Sigmoid colon (tissue), 7 donors: Measurements from ENCODE around the gene KSR1. TPM values are rescaled to one million over a fixed set of nuclear protein-coding genes. Genes with fewer than 3 reads are reported as not detected.

Source experiments
- DNase-seq: peaks from one replicate; pipeline ENCODE4 v3.0.0-alpha.2; 2019
- H3K27ac ChIP-seq, 4 donors: fragments of 200-600 bp; sonication (generic); one replicate each; pipeline ENCODE4 v1.5.1; 2016 to 2019; ENCODE audit warnings: mild to moderate bottlenecking in 1 of 4
- H3K27me3 ChIP-seq, 3 donors: fragments of 200-600 bp; sonication (generic); one replicate each; pipeline ENCODE4 v1.5.1; 2019; ENCODE audit warnings: mild to moderate bottlenecking in 1 of 3
- H3K36me3 ChIP-seq, 4 donors: fragments of 200-600 bp; sonication (generic); one replicate each; pipeline ENCODE4 v1.5.1; 2016 to 2019
- H3K4me1 ChIP-seq, 4 donors: fragments of 200-600 bp; sonication (generic); one replicate each; pipeline ENCODE4 v1.5.1; 2017 to 2019
- H3K4me3 ChIP-seq, 4 donors: fragments of 200-600 bp; sonication (generic); one replicate each; pipeline ENCODE4 v1.5.1; 2017 to 2019; ENCODE audit warnings: mild to moderate bottlenecking in 2 of 4, moderate library complexity in 1 of 4
- H3K9me3 ChIP-seq, 4 donors: fragments of 200-600 bp in 3 of 4; sonication (generic) in 3 of 4; one replicate each; pipeline versions ENCODE4 v1.5.1 to v1.6.1; 2013 to 2019
- CTCF ChIP-seq, 4 experiments: fragments of 450-650 bp in 3 of 4; fragments of 200-600 bp in 1 of 4; IDR thresholded peaks; one replicate each; pipeline ENCODE4 v1.5.1; 2016 to 2019; ENCODE audit warnings: antibody characterized with exemption in 4 of 4, mild to moderate bottlenecking in 3 of 4, moderate library complexity in 2 of 4
- EP300 ChIP-seq, 4 donors: sonication (generic); formaldehyde crosslinking; IDR thresholded peaks; one replicate each; pipeline ENCODE4 v1.6.1; 2017; ENCODE audit warnings: antibody characterized with exemption in 4 of 4
- POLR2A ChIP-seq, 2 donors: fragments of 450-650 bp; IDR thresholded peaks; one replicate each; pipeline ENCODE4 v1.6.1; 2016; ENCODE audit warnings: antibody characterized with exemption in 2 of 2, mild to moderate bottlenecking in 2 of 2, moderate library complexity in 2 of 2
- POLR2AphosphoS5 ChIP-seq, 4 donors: sonication (generic); formaldehyde crosslinking; IDR thresholded peaks; one replicate each; pipeline ENCODE4 v1.6.1; 2017; ENCODE audit warnings: antibody characterized with exemption in 4 of 4
- WGBS, 2 donors: extraction: QIAGEN DNeasy Blood & Tissue Kit; methylation state at CpG; one replicate each; pipeline ENCODE4 v1.1.7; 2013; 5-methylcytosine and 5-hydroxymethylcytosine counted together
- intact Hi-C: fragments of 100-400 bp; cut with DNase I; formaldehyde crosslinking; loops from one replicate; pipeline ENCODE4 v1.15.1; 2023
- polyA plus RNA-seq, 3 donors: library from polyadenylated mRNA; stranded (reverse); fragments of 200-250 nt; gene quantifications; one replicate each; pipeline ENCODE4 v1.2.3, GENCODE V29; 2013
- total RNA-seq, 4 donors: library from RNA; depleted of rRNA; stranded (reverse); fragments of >200 nt; gene quantifications; one replicate each; pipeline ENCODE4 v1.1.0, GENCODE V29; 2016
- donor health status: healthy with polysubstance abuse.
- donor health status: Bipolar disorder and iron deficiency.
- donor health status: healthy.

KSR1 gene
- total and polyA plus RNA-seq, 7 donors, result 4.2 to 25.8 (median 18.2) TPM

GRCh38 chr17:27575096-27575911 is 119.1 kb downstream of the KSR1 start:
- H3K27me3 ChIP-seq, result no peaks in the 10 kb centered on the region
- TF ChIP-seq EP300 (IDR thresholded peaks at IDR 0.05), result no peak
- no peak for TF ChIP-seq CTCF (IDR thresholded peaks at IDR 0.05)
- H3K4me1 ChIP-seq, result peaks cover 0 to 36% (median 14%) of the 10 kb centered on the region in 4 donors
- intact Hi-C loops, result loop anchor here (5.0 kb wide), 1 partner anchor 118 kb away; the partner anchor contains the start of gene KSR1
- H3K27ac ChIP-seq, result no peak overlapping the region
- WGBS, 2 donors, result 93% methylated on average over 3 of the region's 3 CpGs
- H3K36me3 ChIP-seq, result no peaks in the 10 kb centered on the region
- no peaks in the 10 kb centered on the region for H3K9me3 ChIP-seq
- DNase-seq, result no peak
- no peak overlapping the region for H3K4me3 ChIP-seq

GRCh38 chr17:27575912-27576252 is 119.6 kb downstream of the KSR1 start:
- peaks cover 0 to 36% (median 14%) of the 10 kb centered on the region in 4 donors for H3K4me1 ChIP-seq
- no peaks in the 10 kb centered on the region for H3K27me3 ChIP-seq
- no peak overlapping the region for H3K4me3 ChIP-seq
- no peak for DNase-seq
- H3K36me3 ChIP-seq, result no peaks in the 10 kb centered on the region
- H3K27ac ChIP-seq, result no peak overlapping the region
- TF ChIP-seq POLR2A (IDR thresholded peaks at IDR 0.05) (no peak), EP300 (IDR thresholded peaks at IDR 0.05) (no peak), CTCF (IDR thresholded peaks at IDR 0.05) (no peak), POLR2AphosphoS5 (IDR thresholded peaks at IDR 0.05) (no peak)
- 93 to 96% methylated on average over 2 of the region's 2 CpGs for WGBS, 2 donors
- no peaks in the 10 kb centered on the region for H3K9me3 ChIP-seq
- intact Hi-C loops, result loop anchor here (5.0 kb wide), 1 partner anchor 119 kb away; the partner anchor contains the start of gene KSR1

DNA sequence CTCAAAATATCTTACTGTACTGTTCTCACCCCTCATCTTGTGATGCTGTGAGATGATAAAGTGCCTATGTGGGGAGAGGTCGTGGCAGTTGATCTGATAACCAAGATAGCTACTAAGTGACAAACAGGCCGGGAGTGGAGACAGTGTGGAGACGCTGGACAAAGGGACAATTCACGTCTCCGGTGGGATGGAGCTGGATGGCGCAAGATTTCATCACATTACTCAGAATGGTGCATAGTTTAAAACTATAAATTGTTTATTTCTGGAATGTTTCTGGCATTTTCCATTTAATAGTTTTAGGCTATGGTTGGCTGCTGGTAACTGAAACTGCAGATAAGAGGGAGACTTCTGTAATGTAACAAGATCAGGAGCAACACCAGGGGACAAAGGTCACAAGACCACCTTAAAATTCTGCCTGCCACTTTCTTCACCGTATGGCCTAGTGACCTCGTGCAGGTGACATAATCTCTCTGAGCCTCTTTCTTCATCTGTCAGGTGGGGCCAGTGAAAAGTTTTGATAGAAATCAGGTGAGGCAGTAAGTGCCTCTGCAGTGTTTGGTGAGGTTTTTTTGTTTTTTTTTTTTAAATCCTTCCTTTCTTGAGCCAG is 120.3 kb downstream of the KSR1 start:
- Histone ChIP-seq H3K9me3 (no peaks in the 10 kb centered on the region), H3K27ac (peak overlapping the region in 1 of 4 donors; percentile 63), H3K27me3 (no peaks in the 10 kb centered on the region), H3K4me1 (peaks cover 0 to 36% (median 14%) of the 10 kb centered on the region in 4 donors), H3K36me3 (no peaks in the 10 kb centered on the region), H3K4me3 (no peak overlapping the region)
- WGBS, 2 donors, result 69 to 79% methylated on average over 8 of the region's 8 CpGs
- no peak for DNase-seq
- no peak for TF ChIP-seq POLR2AphosphoS5 (IDR thresholded peaks at IDR 0.05)
- no peak for TF ChIP-seq CTCF (IDR thresholded peaks at IDR 0.05)
- no peak for TF ChIP-seq EP300 (IDR thresholded peaks at IDR 0.05)
- no peak for TF ChIP-seq POLR2A (IDR thresholded peaks at IDR 0.05)
- intact Hi-C loops, result loop anchor here (5.0 kb wide), 1 partner anchor 119 kb away; the partner anchor contains the start of gene KSR1

DNA sequence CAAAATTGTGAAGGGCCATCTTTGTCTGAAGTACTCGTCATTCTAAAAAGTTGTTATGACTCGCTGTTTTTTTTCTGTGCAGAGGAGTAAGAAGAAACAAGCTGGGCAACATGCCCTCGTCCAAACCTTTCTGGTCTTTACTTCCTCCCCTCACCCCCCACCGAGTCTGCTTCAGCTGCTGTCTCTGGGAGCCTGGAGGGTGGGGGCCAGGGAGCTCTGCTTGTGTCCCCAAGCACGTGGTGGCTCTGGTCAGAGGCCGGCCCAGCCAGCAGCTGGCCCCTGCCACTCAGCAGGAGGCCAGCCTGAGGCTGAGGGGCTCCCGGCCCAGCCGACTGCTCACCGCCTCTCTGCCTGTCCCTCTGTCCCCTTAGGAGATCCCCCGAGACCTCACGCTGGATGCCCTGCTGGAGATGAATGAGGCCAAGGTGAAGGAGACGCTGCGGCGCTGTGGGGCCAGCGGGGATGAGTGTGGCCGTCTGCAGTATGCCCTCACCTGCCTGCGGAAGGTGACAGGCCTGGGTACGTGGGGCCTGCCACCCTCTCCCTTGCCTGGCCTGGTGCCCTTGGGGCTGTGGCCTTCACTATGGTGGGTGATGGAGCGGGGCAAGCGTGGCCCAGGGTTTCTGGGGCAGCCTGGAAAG is 121.0 kb downstream of the KSR1 start:
- no peak overlapping the region for H3K4me3 ChIP-seq
- H3K27ac ChIP-seq, result peak overlapping the region in 3 of 4 donors; percentile 12 to 63 (median 16)
- no peaks in the 10 kb centered on the region for H3K36me3 ChIP-seq
- DNase-seq, result no peak
- no peak for TF ChIP-seq POLR2A (IDR thresholded peaks at IDR 0.05)
- TF ChIP-seq POLR2AphosphoS5 (IDR thresholded peaks at IDR 0.05), result no peak
- TF ChIP-seq CTCF (IDR thresholded peaks at IDR 0.05), result no peak
- TF ChIP-seq EP300 (IDR thresholded peaks at IDR 0.05), result no peak
- 84 to 85% methylated on average over 20 of the region's 20 CpGs for WGBS, 2 donors
- intact Hi-C loops, result loop anchor here (5.0 kb wide), 1 partner anchor 120 kb away; the partner anchor contains the start of gene KSR1
- H3K27me3 ChIP-seq, result no peaks in the 10 kb centered on the region
- H3K4me1 ChIP-seq, result peaks cover 0 to 36% (median 14%) of the 10 kb centered on the region in 4 donors
- no peaks in the 10 kb centered on the region for H3K9me3 ChIP-seq
